IPS-15b (cell line): ENCODE data around the gene RCAN2.

Experiments
- H3K27me3 ChIP-seq: one replicate; pipeline ENCODE4 v1.6.1; 2013; ENCODE audit warnings: low read length; ENCODE audit not compliant: control insufficient read depth, insufficient read depth
- H3K36me3 ChIP-seq: one replicate; pipeline ENCODE4 v1.6.1; 2013; ENCODE audit warnings: low read length; ENCODE audit not compliant: control insufficient read depth, insufficient read depth
- H3K4me1 ChIP-seq: one replicate; pipeline ENCODE4 v1.6.1; 2013; ENCODE audit warnings: mild to moderate bottlenecking, low read length; ENCODE audit not compliant: control insufficient read depth, insufficient read depth
- H3K4me3 ChIP-seq: one replicate; pipeline ENCODE4 v1.5.1; 2013; ENCODE audit warnings: low read depth, low read length
- H3K9ac ChIP-seq: one replicate; pipeline ENCODE4 v1.6.1; 2013; ENCODE audit warnings: low read depth, mild to moderate bottlenecking, low read length
- H3K9me3 ChIP-seq: one replicate; pipeline ENCODE4 v1.6.1; 2013; ENCODE audit warnings: mild to moderate bottlenecking, low read length; ENCODE audit not compliant: control insufficient read depth, insufficient read depth

RCAN2 gene

DNA sequence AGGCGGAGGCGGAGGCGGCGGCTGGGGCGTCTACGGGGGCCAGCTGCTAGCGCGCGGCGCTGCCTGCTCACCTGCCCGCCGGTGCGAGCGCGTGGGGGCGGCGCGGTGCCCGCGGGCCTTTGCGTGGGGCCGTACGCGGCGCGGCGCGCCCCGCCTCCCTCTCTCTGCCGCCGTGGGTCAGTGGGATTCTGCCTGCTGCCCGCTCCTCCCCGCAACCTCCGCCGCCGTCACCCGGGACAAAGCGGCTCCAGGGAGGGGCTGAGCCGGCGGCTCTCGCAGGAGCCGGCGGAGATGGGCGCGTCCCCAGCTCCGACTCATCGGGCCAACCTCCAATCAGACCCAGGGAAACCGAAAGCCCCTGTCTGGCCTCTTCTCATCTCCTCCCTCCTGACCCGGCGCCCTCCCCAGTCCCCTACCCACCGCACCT, at the start of gene RCAN2:
RCAN2 (minus strand) TSS at position 249 of the 427 bp plus-strand sequence.
- Histone ChIP-seq H3K9ac (no peak within 1 kb of the TSS), H3K4me1 (peaks cover 8% of the 10 kb centered on the region), H3K9me3 (no peaks in the 10 kb centered on the region), H3K4me3 (peak within 1 kb of the TSS; percentile 78), H3K36me3 (no peaks in the 10 kb centered on the region), H3K27me3 (peaks cover 31% of the 10 kb centered on the region)

GRCh38 chr6:46539866-46540265, 48.6 kb upstream of the RCAN2 start:
- Histone ChIP-seq H3K36me3 (no peaks in the 10 kb centered on the region), H3K4me3 (no peak overlapping the region), H3K9ac (no peak overlapping the region), H3K4me1 (no peaks in the 10 kb centered on the region), H3K9me3 (no peaks in the 10 kb centered on the region), H3K27me3 (no peaks in the 10 kb centered on the region)

DNA sequence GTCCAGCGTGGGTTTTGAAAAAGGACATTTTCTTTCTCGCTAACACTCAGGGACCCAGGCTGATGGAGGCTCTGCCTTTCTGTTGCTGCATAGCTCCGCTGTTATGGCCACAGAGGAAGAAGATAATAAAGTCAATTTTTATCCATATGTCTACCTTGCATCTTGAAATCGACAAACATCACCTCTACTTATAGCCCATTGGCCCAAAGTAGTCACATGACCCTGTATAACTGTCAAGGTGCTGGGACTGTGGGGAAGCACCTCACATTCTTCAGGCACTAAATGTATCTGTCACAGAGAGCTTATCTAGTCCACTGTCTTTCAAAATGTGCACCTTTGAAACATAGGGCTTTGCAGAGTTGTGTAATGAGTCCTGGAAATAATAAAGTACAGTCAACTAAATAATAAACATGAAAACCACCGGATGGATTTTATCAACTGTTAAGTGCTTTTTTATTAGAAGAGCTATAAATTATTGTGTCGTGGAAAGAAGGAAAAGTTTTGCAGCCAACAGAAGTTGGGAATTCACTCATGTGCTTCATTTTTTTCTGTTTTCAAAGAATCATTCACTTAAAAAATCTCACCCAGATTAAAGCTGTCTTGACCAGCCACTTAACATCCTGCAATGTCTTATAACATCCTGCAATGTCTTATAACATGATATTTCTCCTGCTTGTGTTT, 47.7 kb upstream of the RCAN2 start:
- Histone ChIP-seq H3K9me3 (no peaks in the 10 kb centered on the region), H3K36me3 (no peaks in the 10 kb centered on the region), H3K4me1 (no peaks in the 10 kb centered on the region), H3K9ac (no peak overlapping the region), H3K4me3 (no peak overlapping the region), H3K27me3 (no peaks in the 10 kb centered on the region)

DNA sequence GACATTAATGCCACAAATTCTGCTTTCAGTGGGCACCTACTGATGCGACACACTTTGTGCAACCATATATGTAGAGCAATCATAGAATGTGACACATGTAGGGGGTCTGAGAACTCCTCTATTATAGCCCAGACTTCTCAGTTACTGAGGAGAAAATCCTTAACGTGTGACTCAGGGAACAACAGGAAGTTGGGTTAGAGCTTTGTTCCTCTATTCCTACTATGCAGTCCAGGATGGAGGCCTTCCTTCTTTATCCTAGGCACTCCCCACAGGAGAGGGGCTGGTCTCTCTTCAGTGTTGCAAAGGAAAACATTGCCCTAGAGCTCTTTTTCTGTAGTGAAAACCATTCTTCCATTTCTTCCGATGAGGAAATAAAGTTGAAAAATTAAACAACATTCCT, 39.6 kb upstream of the RCAN2 start:
- H3K4me1 ChIP-seq = no peaks in the 10 kb centered on the region
- H3K4me3 ChIP-seq = no peak overlapping the region
- H3K36me3 ChIP-seq = no peaks in the 10 kb centered on the region
- H3K9me3 ChIP-seq = no peaks in the 10 kb centered on the region
- H3K27me3 ChIP-seq = no peaks in the 10 kb centered on the region
- no peak overlapping the region for H3K9ac ChIP-seq

- no peaks in the 10 kb centered on the region for H3K4me1 ChIP-seq
- no peaks in the 10 kb centered on the region for H3K9me3 ChIP-seq
- H3K27me3 ChIP-seq = no peaks in the 10 kb centered on the region
Measured at GRCh38 chr6:46528961-46529750, 37.9 kb upstream of the RCAN2 start.

GRCh38 chr6:46526607-46527006, 35.4 kb upstream of the RCAN2 start:
- Histone ChIP-seq H3K4me1 (no peaks in the 10 kb centered on the region), H3K9ac (no peak overlapping the region), H3K4me3 (no peak overlapping the region), H3K36me3 (no peaks in the 10 kb centered on the region), H3K27me3 (no peaks in the 10 kb centered on the region), H3K9me3 (no peaks in the 10 kb centered on the region)

More at GRCh38 chr6:46528961-46529750, 37.9 kb upstream of the RCAN2 start:
- Histone ChIP-seq H3K9ac (no peak overlapping the region), H3K36me3 (no peaks in the 10 kb centered on the region), H3K4me3 (no peak overlapping the region)

DNA sequence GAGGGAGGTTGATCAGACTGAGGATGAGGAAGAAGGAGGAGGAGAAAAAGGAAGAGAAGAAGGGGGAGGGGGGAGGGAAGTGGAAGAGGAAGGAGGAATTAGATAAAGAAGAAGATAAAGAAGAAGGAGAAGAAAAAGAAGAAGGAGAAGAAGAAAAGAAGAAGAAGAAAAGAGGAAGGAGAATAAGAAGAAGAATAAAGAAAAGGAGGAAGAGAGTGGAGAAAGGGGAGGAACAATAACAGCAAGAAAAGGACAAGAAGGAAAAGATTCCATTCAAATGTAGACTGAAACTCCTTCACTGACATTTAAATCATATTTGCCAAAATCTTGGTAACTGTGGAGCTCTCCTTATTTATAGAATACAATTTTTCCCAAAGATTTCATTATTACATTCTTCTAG, 34.3 kb upstream of the RCAN2 start:
- H3K4me1 ChIP-seq = no peaks in the 10 kb centered on the region
- H3K9me3 ChIP-seq = no peaks in the 10 kb centered on the region
- no peaks in the 10 kb centered on the region for H3K36me3 ChIP-seq
- no peak overlapping the region for H3K4me3 ChIP-seq
- no peaks in the 10 kb centered on the region for H3K27me3 ChIP-seq
- no peak overlapping the region for H3K9ac ChIP-seq

- Histone ChIP-seq H3K36me3 (no peaks in the 10 kb centered on the region), H3K9me3 (no peaks in the 10 kb centered on the region), H3K9ac (no peak overlapping the region), H3K4me1 (no peaks in the 10 kb centered on the region), H3K4me3 (no peak overlapping the region), H3K27me3 (no peaks in the 10 kb centered on the region)
Measured at GRCh38 chr6:46521464-46521971, 30.3 kb upstream of the RCAN2 start.

DNA sequence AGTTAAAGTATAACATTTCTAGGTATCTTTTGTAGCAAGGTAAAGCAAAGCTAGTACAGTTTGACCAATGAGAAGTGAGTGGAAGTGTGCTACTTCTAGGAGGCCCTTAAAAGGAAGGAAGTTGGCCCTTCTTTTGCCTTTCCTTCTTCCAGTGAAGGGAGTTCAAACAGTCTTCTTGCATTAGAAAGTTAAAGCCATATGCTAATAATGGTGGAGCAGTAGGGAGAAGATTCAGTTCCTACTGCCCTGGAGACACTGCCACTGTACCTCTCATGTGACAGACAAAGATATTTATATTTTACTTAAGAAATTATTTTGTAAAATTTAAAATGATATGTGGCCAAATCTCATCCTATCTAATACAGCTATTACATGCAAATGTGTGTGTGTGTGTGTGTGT, 26.0 kb upstream of the RCAN2 start:
- Histone ChIP-seq H3K9me3 (no peaks in the 10 kb centered on the region), H3K36me3 (no peaks in the 10 kb centered on the region), H3K4me1 (no peaks in the 10 kb centered on the region), H3K27me3 (no peaks in the 10 kb centered on the region), H3K9ac (no peak overlapping the region), H3K4me3 (no peak overlapping the region)

GRCh38 chr6:46513533-46513932, 22.3 kb upstream of the RCAN2 start:
- no peak overlapping the region for H3K4me3 ChIP-seq

GRCh38 chr6:46511320-46511719, 20.1 kb upstream of the RCAN2 start:
- H3K4me3 ChIP-seq = no peak overlapping the region
- no peaks in the 10 kb centered on the region for H3K9me3 ChIP-seq
- H3K4me1 ChIP-seq = no peaks in the 10 kb centered on the region
- no peak overlapping the region for H3K9ac ChIP-seq
- no peaks in the 10 kb centered on the region for H3K27me3 ChIP-seq
- no peaks in the 10 kb centered on the region for H3K36me3 ChIP-seq

More at GRCh38 chr6:46513533-46513932, 22.3 kb upstream of the RCAN2 start:
- Histone ChIP-seq H3K9ac (no peak overlapping the region), H3K27me3 (no peaks in the 10 kb centered on the region), H3K9me3 (no peaks in the 10 kb centered on the region), H3K36me3 (no peaks in the 10 kb centered on the region), H3K4me1 (no peaks in the 10 kb centered on the region)

- Histone ChIP-seq H3K4me3 (no peak overlapping the region), H3K36me3 (no peaks in the 10 kb centered on the region), H3K27me3 (no peaks in the 10 kb centered on the region), H3K9ac (no peak overlapping the region), H3K4me1 (no peaks in the 10 kb centered on the region), H3K9me3 (no peaks in the 10 kb centered on the region)
Measured at GRCh38 chr6:46510651-46511050, 19.4 kb upstream of the RCAN2 start.
